Measurements from ENCODE around the gene CYLC1.

The CYLC1 gene, protein sequence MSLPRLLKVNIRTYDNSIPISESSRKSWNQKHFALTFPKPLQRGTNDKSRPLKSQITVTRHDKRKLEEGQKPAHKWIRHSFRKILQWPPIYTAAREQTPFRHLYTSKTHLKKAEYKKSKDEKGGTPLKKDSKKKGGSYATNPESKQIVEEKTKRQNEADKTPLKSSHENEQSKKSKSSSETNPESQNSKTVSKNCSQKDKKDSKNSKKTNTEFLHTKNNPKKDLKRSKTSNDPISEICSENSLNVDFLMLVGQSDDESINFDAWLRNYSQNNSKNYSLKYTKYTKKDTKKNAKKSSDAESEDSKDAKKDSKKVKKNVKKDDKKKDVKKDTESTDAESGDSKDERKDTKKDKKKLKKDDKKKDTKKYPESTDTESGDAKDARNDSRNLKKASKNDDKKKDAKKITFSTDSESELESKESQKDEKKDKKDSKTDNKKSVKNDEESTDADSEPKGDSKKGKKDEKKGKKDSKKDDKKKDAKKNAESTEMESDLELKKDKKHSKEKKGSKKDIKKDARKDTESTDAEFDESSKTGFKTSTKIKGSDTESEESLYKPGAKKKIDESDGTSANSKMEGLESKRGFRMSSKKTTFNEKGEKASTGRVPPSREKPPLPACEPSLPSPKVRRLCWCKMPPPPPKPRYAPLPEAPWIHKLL

DNA sequence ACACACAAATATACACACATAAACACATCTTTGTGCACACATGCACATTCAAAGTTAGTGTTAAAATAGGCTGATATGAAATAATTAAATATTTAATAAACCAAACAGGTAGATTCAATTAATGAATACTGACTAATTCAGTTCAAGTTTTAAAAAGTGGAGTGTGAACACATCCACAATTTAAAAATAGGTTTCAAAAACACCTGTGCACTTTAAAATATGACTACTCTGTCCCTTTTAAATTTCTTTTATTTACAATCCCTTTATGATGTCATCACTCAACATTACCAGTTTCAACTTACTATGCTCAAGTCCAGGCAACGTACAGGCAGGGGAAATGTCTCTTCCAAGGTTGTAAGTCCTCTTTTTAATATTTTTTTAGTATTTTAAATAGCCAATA, at the start of gene CYLC1:
CYLC1 (plus strand) TSS at position 301 of the 400 bp plus-strand sequence; CDS start at position 338, 37 bp downstream.
- no peak for DNase-seq

DNA sequence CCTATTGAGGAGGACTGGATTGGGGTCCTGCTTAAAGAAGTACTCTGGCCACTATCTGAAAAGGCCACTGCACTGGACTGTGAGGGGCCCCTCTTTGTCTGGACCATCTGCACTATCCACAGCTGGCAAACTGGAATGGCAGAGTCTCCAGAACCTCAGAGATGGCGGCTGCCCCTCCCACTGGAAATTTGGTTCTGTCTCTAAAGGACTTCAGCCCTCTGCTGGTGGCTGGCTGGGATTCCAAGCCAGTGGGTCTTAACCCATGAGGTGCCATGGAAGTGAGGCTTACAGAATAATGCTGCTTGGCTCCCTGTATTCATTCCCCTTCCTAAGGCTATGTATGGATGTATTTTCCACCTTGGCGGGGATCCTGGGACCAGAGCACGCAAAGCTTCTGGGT, 41.6 kb upstream of the CYLC1 start:
- DNase-seq = peak; percentile 4

DNA sequence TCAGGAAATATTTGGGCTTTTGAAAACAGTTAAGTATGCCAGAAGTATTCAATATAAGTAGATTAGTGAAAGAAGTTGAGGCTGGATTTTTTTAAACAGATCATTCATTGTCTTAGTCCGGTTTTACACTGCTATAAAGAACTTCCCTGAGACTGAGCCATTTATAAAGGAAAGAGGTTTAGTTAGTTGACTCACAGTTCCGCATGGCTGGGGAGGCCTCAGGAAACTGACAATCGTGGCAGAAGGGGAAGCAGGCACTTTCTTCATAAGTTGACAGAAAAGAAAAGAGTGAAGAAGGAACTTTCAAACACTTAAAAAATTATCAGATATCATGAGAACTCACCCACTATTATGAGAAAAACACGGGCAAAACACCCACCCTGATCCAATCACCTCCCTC, 31.1 kb upstream of the CYLC1 start:
- no peak for DNase-seq

DNA sequence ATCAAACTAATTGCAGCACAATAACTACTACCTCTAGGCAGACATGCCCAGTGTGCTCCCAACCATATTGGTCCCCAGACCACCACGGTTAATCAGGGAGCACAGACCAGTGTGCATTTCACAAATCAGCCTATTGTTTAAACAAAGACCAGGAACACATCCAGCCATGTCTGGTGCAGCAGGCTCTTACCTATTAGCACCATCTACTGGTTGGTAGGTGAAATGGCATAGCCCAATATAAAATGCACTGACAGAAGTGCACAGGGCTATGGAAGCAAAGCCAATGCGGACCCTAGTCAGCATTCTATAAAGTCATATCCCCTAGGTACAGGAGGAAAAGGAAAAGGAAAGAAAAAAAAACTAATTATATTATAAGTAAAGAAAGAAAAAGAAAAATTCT, 15.5 kb upstream of the CYLC1 start:
- DNase-seq = no peak

DNA sequence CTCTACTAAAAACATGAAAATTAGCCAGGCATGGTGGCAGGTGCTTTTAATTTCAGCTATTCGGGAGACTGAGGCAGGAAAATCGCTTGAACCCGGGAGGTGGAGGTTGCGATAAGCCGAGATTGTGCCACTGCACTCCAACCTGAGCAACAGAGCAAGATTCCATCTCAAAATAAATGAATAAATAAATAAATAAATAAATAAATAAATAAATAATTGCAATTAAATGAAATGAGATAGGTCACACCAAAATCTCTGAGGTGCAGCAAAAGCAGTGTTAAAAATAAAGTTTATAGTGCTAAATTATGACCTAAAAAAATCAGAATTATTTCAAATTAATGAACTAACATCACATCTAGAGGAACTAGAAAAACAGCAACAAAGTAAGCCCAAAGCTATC, 13.6 kb upstream of the CYLC1 start:
- no peak for DNase-seq

DNA sequence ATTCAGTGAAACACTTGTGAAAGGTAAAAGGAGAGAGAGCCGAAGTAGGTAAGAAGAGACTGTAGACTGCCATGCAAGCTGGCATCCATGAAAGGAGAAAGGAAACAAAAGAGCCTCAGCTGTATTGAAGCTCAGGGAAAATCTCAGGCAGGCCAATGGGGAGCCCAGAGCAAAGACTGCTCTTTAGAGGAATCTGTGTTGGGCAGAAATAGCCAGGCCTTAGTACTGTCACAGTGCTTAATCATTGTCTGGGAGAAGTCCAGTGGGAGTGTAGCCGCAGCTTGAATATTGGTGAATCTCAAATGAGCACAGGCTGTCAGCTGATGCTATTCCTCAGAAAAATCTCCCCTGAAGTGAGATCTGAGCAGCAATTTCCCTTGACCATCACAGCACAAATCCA, 27.6 kb downstream of the CYLC1 start:
- DNase-seq = no peak

DNA sequence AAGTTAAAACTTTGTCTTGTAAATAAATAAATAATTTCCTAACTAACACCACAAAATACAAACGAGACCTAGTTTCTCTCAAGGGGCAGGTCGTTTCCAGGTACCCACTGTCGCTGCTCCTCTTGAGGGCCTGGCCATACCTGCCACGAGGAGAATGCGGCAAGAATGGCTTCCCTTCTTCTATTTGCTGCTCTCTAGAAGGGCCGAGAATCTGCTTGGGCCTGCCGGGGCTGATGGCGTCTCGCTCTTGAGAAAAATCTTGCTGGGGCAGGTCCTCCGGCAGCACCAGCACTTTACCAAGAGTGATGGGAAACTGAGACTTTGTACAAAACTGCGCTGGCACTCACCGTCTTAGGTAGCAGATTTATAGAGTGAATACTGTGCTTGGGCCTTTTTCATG, 31.5 kb downstream of the CYLC1 start:
- no peak for DNase-seq

DNA sequence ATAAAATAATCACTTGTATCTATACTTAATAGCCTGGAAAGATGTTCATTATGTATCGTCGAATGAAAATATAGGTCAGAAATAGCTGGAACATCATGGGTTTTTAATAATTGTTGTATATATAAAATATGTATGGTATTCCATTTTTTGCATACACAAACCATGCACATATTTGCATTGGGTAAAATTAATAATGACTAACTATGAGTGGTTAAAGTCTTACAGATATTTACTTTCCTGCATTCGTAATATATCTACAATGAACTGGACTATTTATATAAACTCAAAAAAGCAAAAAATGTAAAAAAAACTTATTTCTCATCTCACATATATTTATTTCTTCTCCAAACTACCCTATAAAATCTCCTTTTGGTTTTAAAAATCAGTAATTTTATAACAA, 46.0 kb downstream of the CYLC1 start:
- no peak for DNase-seq

DNA sequence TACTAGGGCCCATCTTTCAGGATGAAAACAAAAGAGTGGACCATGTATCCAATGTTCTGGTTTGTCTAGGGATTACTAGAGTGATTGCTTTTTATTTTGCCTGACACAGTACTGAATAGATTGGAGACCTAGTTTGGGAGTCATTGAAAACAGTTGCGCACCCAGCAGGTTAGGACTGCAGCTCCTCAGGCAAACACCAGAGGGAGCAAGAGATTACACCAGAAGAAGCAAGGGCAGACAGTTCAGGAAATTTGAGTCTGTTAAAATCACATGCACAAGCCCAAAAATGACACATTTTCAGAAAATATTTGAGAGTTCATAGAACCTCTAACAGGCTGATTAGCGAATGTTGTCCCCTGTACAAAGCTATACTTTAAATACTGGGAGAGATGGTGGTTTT, 55.6 kb downstream of the CYLC1 start:
- DNase-seq = no peak

DNA sequence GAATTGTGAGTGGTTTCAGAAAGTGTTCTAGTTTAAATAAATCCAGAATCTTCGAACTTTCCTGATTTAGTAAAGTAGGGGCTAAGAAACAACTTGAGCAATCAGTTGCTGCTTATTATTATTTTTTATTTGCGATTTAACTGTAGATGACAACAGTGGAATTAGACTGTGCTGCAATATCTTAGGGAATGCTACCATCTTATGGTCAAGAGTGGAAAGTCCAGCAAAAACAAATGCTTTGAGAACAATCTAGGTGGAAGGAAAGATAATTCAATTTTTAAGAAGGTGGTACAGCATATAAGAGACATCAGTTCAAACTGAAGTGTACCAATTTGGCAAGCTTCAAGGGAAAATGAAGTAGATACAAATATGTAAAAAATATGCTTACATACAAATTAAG, 73.3 kb downstream of the CYLC1 start:
- DNase-seq = no peak
